Esophagus squamous epithelium (tissue), 5 donors: ENCODE results near the gene GATAD2A. TPM values are rescaled to one million over a fixed set of nuclear protein-coding genes. Genes with fewer than 3 reads are reported as not detected.

Source experiments
- DNase-seq: peaks from one replicate; lab custom pipeline; 2025; lab: John Stamatoyannopoulos, UW
- H3K27ac ChIP-seq, 4 donors: fragments of 200-600 bp; sonication (generic); one replicate each; pipeline ENCODE4 v1.5.1; 2016 to 2019; ENCODE audit warnings: mild to moderate bottlenecking in 1 of 4
- H3K27me3 ChIP-seq, 4 donors: fragments of 200-600 bp; sonication (generic); 1 replicate in 3 of 4; 2 replicates in 1 of 4; pipeline versions ENCODE4 v1.5.1 to v1.6.0; 2017 to 2021; ENCODE audit warnings: antibody characterized with exemption in 1 of 4
- H3K36me3 ChIP-seq, 3 donors: fragments of 200-600 bp; sonication (generic); one replicate each; pipeline ENCODE4 v1.5.1; 2016 to 2019
- H3K4me1 ChIP-seq, 3 donors: fragments of 200-600 bp; sonication (generic); one replicate each; pipeline ENCODE4 v1.5.1; 2017 to 2019
- H3K4me3 ChIP-seq, 4 donors: fragments of 200-600 bp; sonication (generic); 1 replicate in 3 of 4; 2 replicates in 1 of 4; pipeline ENCODE4 v1.5.1; 2016 to 2019; ENCODE audit warnings: mild to moderate bottlenecking in 2 of 4, moderate library complexity in 1 of 4
- H3K9me3 ChIP-seq, 3 donors: fragments of 200-600 bp; sonication (generic); one replicate each; pipeline ENCODE4 v1.5.1; 2016 to 2019
- POLR2A ChIP-seq, 4 donors: fragments of 450-650 bp; IDR thresholded peaks; one replicate each; pipeline ENCODE4 v1.6.1; 2017; ENCODE audit warnings: antibody characterized with exemption in 4 of 4, mild to moderate bottlenecking in 4 of 4, moderate library complexity in 3 of 4
- WGBS, 2 donors: methylation state at CpG; one replicate each; pipeline ENCODE4 v1.1.5; 2018; 5-methylcytosine and 5-hydroxymethylcytosine counted together
- intact Hi-C: fragments of 100-400 bp; cut with DNase I; formaldehyde crosslinking; loops from one replicate; pipeline ENCODE4 v1.15.0; 2022
- total RNA-seq, 4 donors: library from RNA; depleted of rRNA; stranded (reverse); fragments of >200 nt; gene quantifications; one replicate each; pipeline ENCODE4 v1.1.0, GENCODE V29; 2016
- TF ChIP-seq, protein P1 (sequence below), 6 experiments: fragments of 450-650 bp in 4 of 6; fragments of 200-600 bp in 2 of 6; sonication (generic) in 2 of 6; IDR thresholded peaks; one replicate each; pipeline ENCODE4 v1.5.1; 2016 to 2019; ENCODE audit warnings: antibody characterized with exemption in 6 of 6, mild to moderate bottlenecking in 4 of 6, moderate library complexity in 4 of 6
- donor health status: DM: yes; HTN: yes; CAD: no.

GATAD2A gene
- total RNA-seq, 4 donors from 2014 or later: 39.7 to 81.4 (median 41.6) TPM

- Histone ChIP-seq H3K36me3 (peaks cover 28 to 100% (median 70%) of the 10 kb centered on the region in 3 donors), H3K4me3 (no peak overlapping the region), H3K4me1 (no peaks in the 10 kb centered on the region), H3K27ac (no peak overlapping the region), H3K9me3 (no peaks in the 10 kb centered on the region), H3K27me3 (no peaks in the 10 kb centered on the region)
- TF ChIP-seq, protein P1, sequence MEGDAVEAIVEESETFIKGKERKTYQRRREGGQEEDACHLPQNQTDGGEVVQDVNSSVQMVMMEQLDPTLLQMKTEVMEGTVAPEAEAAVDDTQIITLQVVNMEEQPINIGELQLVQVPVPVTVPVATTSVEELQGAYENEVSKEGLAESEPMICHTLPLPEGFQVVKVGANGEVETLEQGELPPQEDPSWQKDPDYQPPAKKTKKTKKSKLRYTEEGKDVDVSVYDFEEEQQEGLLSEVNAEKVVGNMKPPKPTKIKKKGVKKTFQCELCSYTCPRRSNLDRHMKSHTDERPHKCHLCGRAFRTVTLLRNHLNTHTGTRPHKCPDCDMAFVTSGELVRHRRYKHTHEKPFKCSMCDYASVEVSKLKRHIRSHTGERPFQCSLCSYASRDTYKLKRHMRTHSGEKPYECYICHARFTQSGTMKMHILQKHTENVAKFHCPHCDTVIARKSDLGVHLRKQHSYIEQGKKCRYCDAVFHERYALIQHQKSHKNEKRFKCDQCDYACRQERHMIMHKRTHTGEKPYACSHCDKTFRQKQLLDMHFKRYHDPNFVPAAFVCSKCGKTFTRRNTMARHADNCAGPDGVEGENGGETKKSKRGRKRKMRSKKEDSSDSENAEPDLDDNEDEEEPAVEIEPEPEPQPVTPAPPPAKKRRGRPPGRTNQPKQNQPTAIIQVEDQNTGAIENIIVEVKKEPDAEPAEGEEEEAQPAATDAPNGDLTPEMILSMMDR (IDR thresholded peaks at IDR 0.05): no peak
- no peak for TF ChIP-seq POLR2A (IDR thresholded peaks at IDR 0.05)
- intact Hi-C loops: no loop called here
- no peak for DNase-seq
- 85 to 89% methylated on average over 7 to 8 of the region's 18 CpGs for WGBS, 2 donors
Observed at GRCh38 chr19:19499272-19499995, 94.0 kb downstream of the GATAD2A start.

DNA sequence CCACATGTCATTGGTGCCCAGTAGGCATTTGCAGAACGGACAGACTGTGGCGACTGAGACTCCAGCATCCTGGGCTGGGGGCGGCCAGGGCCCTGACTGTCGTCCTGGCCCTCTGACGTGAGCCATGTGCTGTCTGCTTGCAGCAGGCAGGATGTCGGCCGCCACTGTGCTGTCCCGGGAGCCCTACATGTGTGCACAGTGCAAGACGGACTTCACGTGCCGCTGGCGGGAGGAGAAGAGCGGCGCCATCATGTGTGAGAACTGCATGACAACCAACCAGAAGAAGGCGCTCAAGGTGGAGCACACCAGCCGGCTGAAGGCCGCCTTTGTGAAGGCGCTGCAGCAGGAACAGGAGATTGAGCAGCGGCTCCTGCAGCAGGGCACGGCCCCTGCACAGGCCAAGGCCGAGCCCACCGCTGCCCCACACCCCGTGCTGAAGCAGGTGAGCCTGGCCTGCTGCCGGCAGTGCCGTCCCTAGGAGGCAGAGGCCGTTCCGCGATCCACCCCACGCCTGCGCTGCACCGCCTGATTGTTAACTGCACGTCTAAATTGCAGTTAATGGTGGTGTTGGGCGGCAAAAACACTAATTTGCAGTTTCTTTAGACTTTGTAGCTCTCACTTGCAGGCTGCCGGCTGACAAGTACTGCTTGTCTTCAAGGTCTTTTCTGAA, 95.6 kb downstream of the GATAD2A start:
- H3K36me3 ChIP-seq: peaks cover 28 to 100% (median 64%) of the 10 kb centered on the region in 3 donors
- intact Hi-C loops: no loop called here

DNA sequence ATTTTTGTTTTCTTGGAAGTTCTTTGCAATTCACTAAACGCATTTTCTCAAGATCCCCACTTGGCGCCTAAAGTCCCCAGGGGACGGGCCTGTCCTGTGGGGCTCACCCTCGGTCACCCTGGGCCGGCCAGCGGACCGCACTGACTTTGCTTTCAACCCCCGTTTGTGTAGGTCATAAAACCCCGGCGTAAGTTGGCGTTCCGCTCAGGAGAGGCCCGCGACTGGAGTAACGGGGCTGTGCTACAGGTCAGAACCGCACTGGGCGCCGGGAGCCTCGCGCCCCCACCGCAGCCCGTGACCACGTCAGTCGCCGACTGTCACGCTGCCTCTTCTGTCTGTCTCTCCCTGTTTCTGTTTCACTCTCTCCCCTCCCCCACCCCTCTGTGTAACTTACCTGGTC, 96.3 kb downstream of the GATAD2A start:
- intact Hi-C loops: no loop called here
- TF ChIP-seq POLR2A (IDR thresholded peaks at IDR 0.05): no peak
- WGBS, 2 donors: 93 to 94% methylated on average over 19 to 26 of the region's 26 CpGs

More for the DNA sequence above, 95.6 kb downstream of the GATAD2A start:
- no peak for DNase-seq
- Histone ChIP-seq H3K9me3 (no peaks in the 10 kb centered on the region), H3K4me1 (peaks cover 0 to 4% (median 0%) of the 10 kb centered on the region in 3 donors), H3K27me3 (no peaks in the 10 kb centered on the region), H3K27ac (no peak overlapping the region), H3K4me3 (no peak overlapping the region)
- 93 to 95% methylated on average over 23 to 25 of the region's 34 CpGs for WGBS, 2 donors
- TF ChIP-seq, protein P1 (IDR thresholded peaks at IDR 0.05): no peak
- no peak for TF ChIP-seq POLR2A (IDR thresholded peaks at IDR 0.05)

DNA sequence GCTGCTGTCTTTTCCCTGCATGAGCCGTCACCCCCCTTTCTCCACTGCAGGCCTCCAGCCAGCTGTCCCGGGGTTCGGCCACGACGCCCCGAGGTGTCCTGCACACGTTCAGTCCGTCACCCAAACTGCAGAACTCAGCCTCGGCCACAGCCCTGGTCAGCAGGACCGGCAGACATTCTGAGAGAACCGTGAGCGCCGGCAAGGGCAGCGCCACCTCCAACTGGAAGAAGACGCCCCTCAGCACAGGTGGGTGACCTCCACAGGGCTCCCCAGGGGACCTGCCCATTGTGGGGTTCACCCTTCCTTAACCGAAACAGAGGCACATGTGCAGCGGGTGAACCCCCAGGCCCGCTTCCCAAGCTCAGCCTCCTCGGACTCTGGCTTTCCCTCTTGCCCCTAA, 96.8 kb downstream of the GATAD2A start:
- Histone ChIP-seq H3K27ac (no peak overlapping the region), H3K4me1 (peaks cover 0 to 8% (median 0%) of the 10 kb centered on the region in 3 donors), H3K9me3 (no peaks in the 10 kb centered on the region), H3K36me3 (peaks cover 22 to 100% (median 57%) of the 10 kb centered on the region in 3 donors), H3K4me3 (no peak overlapping the region), H3K27me3 (no peaks in the 10 kb centered on the region)
- WGBS, 2 donors: 100% methylated on average over 2 to 4 of the region's 19 CpGs
- TF ChIP-seq, protein P1 (IDR thresholded peaks at IDR 0.05): no peak
- no peak for TF ChIP-seq POLR2A (IDR thresholded peaks at IDR 0.05)
- DNase-seq: no peak
- intact Hi-C loops: no loop called here

More for the DNA sequence above, 96.3 kb downstream of the GATAD2A start:
- no peak for DNase-seq
- Histone ChIP-seq H3K4me3 (no peak overlapping the region), H3K27me3 (no peaks in the 10 kb centered on the region), H3K9me3 (no peaks in the 10 kb centered on the region), H3K4me1 (peaks cover 0 to 8% (median 0%) of the 10 kb centered on the region in 3 donors), H3K36me3 (peaks cover 22 to 100% (median 57%) of the 10 kb centered on the region in 3 donors), H3K27ac (no peak overlapping the region)

DNA sequence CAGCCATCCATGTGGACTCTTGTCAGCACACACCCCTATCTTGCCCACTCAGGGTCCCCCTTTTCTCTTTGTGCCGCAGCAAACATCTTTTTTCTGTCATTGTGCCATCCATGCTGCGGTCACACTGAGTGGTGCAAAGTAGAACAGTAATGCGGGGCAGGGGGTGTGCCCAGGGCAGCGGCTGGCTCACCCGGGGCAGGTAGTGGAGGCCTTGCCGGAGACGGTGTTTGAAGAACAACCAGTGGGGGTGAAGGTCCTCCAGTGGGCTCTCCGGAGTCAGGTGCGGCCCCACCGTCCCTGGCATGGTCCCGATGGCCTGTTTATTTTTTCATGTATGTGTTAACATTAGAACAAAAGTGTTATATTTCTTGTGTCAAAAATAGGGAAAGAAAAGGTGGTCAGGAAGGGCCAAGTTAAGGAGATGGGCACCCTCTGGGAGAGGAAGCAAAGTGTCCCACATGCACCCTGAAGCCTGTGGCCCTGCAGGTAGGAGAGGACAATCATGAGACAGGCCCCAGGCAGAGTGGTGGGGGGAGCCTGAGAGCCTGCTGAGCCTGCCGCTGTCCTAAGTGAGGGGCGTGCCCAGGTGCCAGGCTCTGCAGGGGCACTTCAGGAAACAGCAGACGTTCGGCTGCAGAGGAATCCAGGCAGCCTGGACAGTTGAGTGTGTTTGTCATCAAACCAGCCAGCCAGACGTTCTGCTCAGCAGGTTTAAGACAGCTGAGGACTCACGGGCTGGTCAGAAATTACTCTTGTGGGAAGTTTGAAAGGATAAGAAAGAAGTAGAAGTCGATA, 97.5 kb downstream of the GATAD2A start:
- TF ChIP-seq POLR2A (IDR thresholded peaks at IDR 0.05): no peak
- Histone ChIP-seq H3K9me3 (no peaks in the 10 kb centered on the region), H3K36me3 (peaks cover 22 to 100% (median 57%) of the 10 kb centered on the region in 3 donors), H3K27ac (no peak overlapping the region), H3K4me1 (peaks cover 0 to 8% (median 0%) of the 10 kb centered on the region in 3 donors), H3K4me3 (no peak overlapping the region), H3K27me3 (no peaks in the 10 kb centered on the region)
- WGBS, 2 donors: 84 to 89% methylated on average over 11 to 14 of the region's 18 CpGs
- no peak for DNase-seq
- intact Hi-C loops: no loop called here
